Measurements from ENCODE around the gene RAPGEF1. TPM values are rescaled to one million over a fixed set of nuclear protein-coding genes. Genes with fewer than 3 reads are reported as not detected.

Gene RAPGEF1
- total RNA-seq, 2 experiments from 2014 or later: 118 to 243 TPM

DNA sequence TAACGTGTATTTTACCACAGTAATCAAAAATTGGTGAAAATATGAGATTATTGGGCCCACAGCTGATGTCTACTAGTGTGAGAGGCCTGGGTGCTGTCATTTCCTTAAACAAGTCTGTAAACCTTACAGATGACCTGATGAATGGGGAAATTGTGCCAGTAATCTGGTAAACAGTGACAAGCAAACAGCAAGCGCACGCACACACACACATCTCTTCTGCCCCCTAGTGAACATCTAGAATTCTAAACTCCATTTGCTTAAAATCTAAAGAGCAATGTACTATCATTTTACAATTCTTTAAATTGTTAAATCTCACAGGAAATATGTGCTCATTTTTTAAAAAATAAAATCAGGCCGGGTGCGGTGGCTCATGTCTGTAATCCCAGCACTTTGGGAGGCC is 7.5 kb upstream of the RAPGEF1 start:
- peak; percentile 82 for DNase-seq (ENCODE audit: low spot score)
- no TSS peak for BruUV-seq (replicated peaks)
- no peaks in the 10 kb centered on the region for H3K36me3 ChIP-seq (ENCODE audit: insufficient read depth, low read length)
- no peaks in the 10 kb centered on the region; the same call in 1 of the 2 replicates for H3K9me3 ChIP-seq (ENCODE audit: low read length)
- H3K9me2 ChIP-seq (ENCODE audit: insufficient read depth, low read length): no peaks in the 10 kb centered on the region
- peak overlapping the region; percentile 30; the same call in 1 of the 2 replicates for H2AFZ ChIP-seq (ENCODE audit: low read length)
- H3K4me2 ChIP-seq (ENCODE audit: low read length): peak overlapping the region; percentile 44; the same call in 1 of the 2 replicates
- H3K79me2 ChIP-seq (ENCODE audit: insufficient read depth, low read depth, low read length): no peaks in the 10 kb centered on the region
- H3K4me3 ChIP-seq (ENCODE audit: low read depth, low read length, poor library complexity, severe bottlenecking): no peak overlapping the region
- H4K20me1 ChIP-seq (ENCODE audit: insufficient read depth, low read length): no peaks in the 10 kb centered on the region
- TF ChIP-seq, protein P1, sequence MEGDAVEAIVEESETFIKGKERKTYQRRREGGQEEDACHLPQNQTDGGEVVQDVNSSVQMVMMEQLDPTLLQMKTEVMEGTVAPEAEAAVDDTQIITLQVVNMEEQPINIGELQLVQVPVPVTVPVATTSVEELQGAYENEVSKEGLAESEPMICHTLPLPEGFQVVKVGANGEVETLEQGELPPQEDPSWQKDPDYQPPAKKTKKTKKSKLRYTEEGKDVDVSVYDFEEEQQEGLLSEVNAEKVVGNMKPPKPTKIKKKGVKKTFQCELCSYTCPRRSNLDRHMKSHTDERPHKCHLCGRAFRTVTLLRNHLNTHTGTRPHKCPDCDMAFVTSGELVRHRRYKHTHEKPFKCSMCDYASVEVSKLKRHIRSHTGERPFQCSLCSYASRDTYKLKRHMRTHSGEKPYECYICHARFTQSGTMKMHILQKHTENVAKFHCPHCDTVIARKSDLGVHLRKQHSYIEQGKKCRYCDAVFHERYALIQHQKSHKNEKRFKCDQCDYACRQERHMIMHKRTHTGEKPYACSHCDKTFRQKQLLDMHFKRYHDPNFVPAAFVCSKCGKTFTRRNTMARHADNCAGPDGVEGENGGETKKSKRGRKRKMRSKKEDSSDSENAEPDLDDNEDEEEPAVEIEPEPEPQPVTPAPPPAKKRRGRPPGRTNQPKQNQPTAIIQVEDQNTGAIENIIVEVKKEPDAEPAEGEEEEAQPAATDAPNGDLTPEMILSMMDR (conservative IDR thresholded peaks at IDR 0.05; ENCODE audit: low read length): peak; percentile 84
- TF ChIP-seq EZH2phosphoT487 (IDR thresholded peaks at IDR 0.05; ENCODE audit: borderline replicate concordance, low read depth, low read length): no peak
- POLR2A ChIA-PET: no interaction called here
- intact Hi-C loops (cut with micrococcal nuclease; ENCODE audit: unreplicated experiment): loop anchor here (1.0 kb wide), 1 partner anchor 156 kb away; no protein-coding TSS in a partner anchor
- peak overlapping the region; percentile 96 for H3K27ac ChIP-seq (ENCODE audit: low read depth, low read length, poor library complexity, severe bottlenecking)
- CTCF ChIA-PET (ENCODE audit: unreplicated experiment): no interaction called here
- H3K4me1 ChIP-seq (ENCODE audit: insufficient read depth, low read length, poor library complexity, severe bottlenecking): peaks cover 96% of the 10 kb centered on the region

DNA sequence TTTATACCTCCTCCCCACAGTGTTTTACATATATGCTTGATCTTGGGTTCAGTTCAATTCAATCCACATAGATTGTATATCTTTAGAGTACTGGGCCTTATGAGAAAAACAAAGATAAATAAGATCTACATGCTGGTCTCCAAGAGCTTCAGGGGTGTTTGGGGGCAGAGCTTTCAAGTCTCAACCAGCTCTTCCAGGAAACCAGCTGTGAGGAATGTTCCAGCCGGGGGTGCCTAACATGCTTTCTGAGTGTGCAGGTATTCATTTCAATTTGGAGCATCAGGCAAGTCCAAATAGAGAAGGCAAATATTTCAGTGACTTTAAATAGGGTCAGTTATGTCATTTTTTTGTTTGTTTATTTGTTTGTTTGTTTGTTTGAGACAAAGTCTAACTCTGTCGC is 5.7 kb upstream of the RAPGEF1 start:
- no peaks in the 10 kb centered on the region for H3K36me3 ChIP-seq (ENCODE audit: insufficient read depth, low read length)
- DNase-seq (ENCODE audit: low spot score): no peak

More for the DNA sequence above, 5.7 kb upstream of the RAPGEF1 start:
- ChIA-PET POLR2A (interaction anchor here (0.7 to 2.5 kb wide), 4 partner anchors 18 to 396 kb away, joined by 3 to 20 read pairs (median 3); no protein-coding TSS in a partner anchor), CTCF (ENCODE audit: unreplicated experiment) (interaction anchor here (0.6 kb wide), 1 partner anchor 154 kb away, joined by 3 read pairs; no protein-coding TSS in a partner anchor)
- Histone ChIP-seq H3K79me2 (ENCODE audit: insufficient read depth, low read depth, low read length) (no peaks in the 10 kb centered on the region), H3K4me2 (ENCODE audit: low read length) (no peak overlapping the region), H3K4me3 (ENCODE audit: low read depth, low read length, poor library complexity, severe bottlenecking) (no peak overlapping the region), H3K9me2 (ENCODE audit: insufficient read depth, low read length) (no peaks in the 10 kb centered on the region), H3K9me3 (ENCODE audit: low read length) (no peaks in the 10 kb centered on the region), H3K4me1 (ENCODE audit: insufficient read depth, low read length, poor library complexity, severe bottlenecking) (peaks cover 90% of the 10 kb centered on the region), H4K20me1 (ENCODE audit: insufficient read depth, low read length) (no peaks in the 10 kb centered on the region), H3K27ac (ENCODE audit: low read depth, low read length, poor library complexity, severe bottlenecking) (peak overlapping the region; percentile 83), H2AFZ (ENCODE audit: low read length) (no peak overlapping the region)
- no TSS peak for BruUV-seq (replicated peaks)
- TF ChIP-seq, protein P1 (conservative IDR thresholded peaks at IDR 0.05; ENCODE audit: low read length): no peak
- TF ChIP-seq EZH2phosphoT487 (IDR thresholded peaks at IDR 0.05; ENCODE audit: borderline replicate concordance, low read depth, low read length): no peak
- intact Hi-C loops (cut with micrococcal nuclease; ENCODE audit: unreplicated experiment): no loop called here
